ENCODE results near the gene PPP4R2. TPM values are rescaled to one million over a fixed set of nuclear protein-coding genes. Genes with fewer than 3 reads are reported as not detected.
A peak's percentile ranks its signal among the peaks of the same experiment; 100 is the strongest.

PPP4R2 gene, protein sequence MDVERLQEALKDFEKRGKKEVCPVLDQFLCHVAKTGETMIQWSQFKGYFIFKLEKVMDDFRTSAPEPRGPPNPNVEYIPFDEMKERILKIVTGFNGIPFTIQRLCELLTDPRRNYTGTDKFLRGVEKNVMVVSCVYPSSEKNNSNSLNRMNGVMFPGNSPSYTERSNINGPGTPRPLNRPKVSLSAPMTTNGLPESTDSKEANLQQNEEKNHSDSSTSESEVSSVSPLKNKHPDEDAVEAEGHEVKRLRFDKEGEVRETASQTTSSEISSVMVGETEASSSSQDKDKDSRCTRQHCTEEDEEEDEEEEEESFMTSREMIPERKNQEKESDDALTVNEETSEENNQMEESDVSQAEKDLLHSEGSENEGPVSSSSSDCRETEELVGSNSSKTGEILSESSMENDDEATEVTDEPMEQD
- 59.0 TPM for polyA plus RNA-seq (ENCODE audit: insufficient read length)

DNA sequence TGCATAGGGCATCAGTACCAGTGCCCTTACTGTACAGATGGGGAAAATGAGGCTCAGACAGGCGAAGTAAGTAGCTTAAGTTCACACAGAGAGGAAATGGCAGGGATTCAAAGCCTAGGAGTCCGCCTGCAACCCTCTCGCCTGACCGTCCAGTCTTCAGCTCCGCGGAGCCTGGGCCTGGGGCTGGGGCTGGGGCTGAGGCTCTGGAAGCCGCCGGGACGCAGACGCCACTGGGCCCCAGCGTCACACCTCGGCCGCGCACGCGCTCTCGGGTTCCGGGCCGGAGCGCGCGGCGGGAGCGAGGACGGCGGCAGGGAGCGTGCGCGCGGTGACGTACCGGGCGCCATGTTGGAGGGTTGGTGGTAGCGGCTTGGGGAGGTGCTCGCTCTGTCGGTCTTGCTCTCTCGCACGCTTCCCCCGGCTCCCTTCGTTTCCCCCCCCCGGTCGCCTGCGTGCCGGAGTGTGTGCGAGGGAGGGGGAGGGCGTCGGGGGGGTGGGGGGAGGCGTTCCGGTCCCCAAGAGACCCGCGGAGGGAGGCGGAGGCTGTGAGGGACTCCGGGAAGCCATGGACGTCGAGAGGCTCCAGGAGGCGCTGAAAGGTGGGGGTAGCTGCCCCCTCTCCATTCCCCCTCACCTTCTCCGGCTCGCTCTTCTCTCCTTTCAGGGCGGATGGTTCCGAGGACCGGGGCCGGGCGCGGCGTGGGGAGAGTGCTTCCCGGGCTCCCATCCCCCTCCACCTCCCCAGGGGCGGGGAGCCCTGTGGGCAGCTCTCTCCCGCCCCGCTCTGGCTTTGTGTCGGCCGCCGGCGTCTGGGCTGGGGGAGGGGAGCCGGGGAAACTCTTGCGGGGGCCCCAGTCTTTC is at the start of gene PPP4R2:
Gene PPP4R2, plus strand, starts transcription at position 339 of the 861 bp plus-strand sequence. Its CDS starts 227 bp downstream, at position 566.
- peak; percentile 61 for DNase-seq (ENCODE audit: low read depth)

DNA sequence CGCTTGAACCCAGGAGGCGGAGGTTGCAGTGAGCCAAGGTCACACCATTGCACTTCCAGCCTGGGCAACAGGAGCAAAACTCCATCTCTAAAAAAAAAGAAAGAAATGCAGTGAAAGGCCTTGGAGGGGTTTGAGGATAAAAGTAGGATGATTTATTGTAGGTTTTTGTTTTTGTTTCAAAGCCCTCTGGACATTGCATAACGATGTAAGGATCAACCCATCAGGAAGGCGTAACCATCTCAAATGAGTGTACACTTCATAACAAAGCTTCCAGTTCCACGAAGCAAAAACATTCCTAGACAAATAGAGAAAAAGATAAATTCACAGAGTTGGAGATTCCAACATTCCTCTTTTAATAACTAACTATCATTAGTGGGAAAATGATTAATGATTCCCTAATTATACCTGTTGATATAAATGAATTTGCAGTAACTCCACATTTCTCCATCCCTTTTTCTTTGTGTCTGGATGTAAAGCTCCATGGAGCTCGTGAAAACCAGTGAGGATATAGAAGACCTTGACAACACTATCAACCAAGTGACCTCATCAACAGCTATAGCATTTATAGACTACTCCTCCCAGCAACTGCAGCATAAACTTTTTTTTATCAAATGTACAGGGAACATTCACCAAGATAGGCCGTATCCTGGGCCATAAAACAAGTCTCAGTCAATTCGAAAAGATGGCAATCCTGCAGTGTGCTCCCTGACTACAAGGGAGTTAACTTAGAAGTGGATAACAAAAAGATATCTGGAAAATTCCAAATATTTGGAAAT is 48.7 kb upstream of the PPP4R2 start:
- no peak for DNase-seq (ENCODE audit: low read depth)

DNA sequence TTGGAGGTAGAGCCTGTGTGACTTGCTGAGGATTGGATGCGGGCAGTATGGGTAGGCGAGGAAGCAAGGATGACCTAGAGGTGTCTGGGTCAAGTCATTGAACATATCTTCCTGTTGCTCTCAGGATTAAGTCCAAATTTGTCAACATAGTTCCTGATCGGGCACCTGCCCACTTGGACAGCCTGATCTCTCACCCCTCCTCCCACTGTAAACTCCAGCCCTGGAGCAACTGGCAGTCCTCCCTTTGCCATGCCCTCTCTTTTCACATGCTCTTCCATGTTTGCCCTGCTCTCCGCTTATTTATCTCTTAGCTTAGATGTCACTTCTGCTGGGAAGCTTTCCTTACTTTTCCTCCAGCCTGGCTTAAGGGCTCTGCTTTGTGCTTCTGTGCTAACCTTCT is 47.6 kb upstream of the PPP4R2 start:
- DNase-seq (ENCODE audit: low read depth) = no peak

DNA sequence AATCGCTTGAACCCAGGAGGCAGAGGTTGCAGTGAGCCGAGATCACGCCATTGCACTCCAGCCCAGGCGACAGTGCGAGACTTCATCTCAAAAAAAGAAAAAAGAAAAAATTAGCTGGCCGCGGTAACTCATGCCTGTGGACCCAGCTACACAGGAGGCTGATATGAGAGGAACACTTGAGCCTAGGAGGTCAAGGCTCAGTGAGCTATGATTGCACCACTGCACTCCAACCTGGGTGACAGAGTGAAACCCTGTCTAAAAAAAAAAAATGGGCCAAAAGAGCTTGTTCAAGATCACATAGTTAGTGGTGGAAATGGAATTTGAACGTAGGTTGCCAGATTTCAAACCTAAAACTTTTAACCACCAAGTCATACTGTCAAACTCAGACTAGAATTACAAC is 46.2 kb upstream of the PPP4R2 start:
- DNase-seq (ENCODE audit: low read depth) = no peak

DNA sequence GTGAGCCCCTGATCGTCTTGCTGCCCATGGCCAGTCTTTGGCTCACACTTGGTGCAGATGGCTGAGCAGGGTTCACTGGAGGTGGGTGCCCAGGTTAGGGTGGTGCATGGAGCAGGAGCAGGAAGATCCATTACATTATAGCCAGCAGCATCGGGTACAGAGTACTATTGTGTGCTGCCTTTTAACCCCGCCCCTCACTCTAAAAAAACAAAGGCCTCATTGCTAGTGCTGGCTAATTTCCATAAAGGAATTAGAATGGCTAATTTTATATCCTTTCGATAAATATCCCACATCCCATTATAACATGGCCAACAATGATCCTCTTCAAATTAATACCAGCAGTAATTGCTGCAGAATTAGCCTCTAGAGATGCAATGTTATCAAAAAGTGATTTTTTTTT is 45.8 kb upstream of the PPP4R2 start:
- no peak for DNase-seq (ENCODE audit: low read depth)

DNA sequence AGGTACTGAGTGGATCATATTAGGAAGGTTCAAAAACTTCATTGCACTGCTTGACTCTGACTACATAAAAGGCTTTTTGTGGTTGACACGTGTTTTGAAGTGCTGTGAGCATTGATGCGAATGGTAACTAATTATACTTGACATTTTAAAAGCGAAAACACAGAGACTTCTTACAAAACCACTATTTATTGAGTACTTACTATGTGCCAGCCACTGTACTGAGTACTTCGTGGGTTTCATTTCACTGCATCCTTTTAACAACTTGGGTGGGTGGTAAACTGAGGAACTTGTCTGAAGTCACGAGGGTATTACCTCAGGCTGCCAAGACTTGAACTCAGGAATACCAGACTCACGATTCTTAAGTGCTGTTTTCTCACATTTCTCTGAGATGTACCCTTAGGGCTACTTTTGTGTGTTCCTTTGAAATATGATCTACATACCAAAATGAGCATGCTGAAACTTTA is 45.3 kb upstream of the PPP4R2 start:
- no peak for DNase-seq (ENCODE audit: low read depth)

- no peak for DNase-seq (ENCODE audit: low read depth)
Observed at GRCh38 chr3:72953325-72953956, 43.2 kb upstream of the PPP4R2 start.

- DNase-seq (ENCODE audit: low read depth) = no peak
Observed at GRCh38 chr3:72957297-72957696, 39.3 kb upstream of the PPP4R2 start.

DNA sequence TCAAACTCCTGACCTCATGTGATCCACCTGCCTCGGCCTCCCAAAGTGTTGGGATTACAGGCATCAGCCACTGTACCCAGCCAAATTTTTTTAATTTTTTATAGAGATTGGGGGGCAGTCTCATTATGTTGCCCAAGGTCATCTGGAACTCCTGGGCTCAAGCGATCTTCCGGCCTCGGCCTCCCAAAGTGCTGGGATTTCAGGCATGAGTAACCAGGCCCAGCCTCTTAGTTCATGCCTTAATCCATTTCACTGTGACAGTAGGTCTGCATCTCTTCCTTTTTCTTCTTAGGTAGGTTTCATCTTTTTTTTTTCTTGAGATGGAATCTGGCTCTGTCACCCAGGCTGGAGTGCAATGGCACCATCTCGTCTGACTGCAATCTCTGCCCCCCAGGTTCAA is 37.3 kb upstream of the PPP4R2 start:
- DNase-seq (ENCODE audit: low read depth) = no peak

GRCh38 chr3:72960812-72961518 is 35.6 kb upstream of the PPP4R2 start:
- no peak for DNase-seq (ENCODE audit: low read depth)

- DNase-seq (ENCODE audit: low read depth) = no peak
Observed at GRCh38 chr3:72961752-72962151, 34.9 kb upstream of the PPP4R2 start.

DNA sequence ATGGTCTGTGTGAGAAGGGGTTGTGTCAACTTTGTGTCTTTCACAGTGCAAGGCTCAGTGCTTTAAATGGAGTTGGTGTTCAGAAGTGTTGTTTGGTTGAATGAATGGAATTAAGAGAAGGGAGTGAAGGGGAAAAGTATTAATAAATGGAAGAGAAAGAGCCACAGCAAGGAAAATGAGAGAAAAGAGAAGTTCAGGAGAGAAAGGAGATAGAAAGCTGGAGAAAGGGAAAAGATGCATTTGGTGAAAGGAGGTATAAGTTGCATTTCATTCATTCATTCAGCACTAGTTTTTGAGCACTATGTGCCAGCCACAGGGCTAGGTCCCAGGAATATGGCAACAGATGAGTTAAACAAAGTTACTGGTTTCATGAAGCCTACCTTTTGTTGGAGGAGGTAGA is 34.3 kb upstream of the PPP4R2 start:
- DNase-seq (ENCODE audit: low read depth) = no peak

DNA sequence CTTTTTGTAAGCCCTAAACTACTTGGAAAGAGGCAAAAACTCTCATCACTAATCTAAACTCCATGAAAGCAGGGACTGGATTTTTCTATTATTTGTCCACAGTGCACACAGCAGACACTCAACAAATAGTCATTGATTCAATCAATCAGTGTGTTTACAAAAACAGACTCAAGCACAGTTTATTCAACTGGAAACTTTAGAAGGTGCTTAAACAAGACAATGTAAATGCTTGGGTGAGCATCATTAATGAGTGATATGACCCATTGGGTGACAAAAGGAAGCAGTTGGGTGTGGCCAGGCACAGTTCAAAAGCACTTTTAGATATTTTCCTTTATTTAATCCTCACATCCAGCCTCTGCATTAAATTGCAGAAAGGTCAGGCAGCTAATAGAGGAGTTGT is 32.0 kb upstream of the PPP4R2 start:
- no peak for DNase-seq (ENCODE audit: low read depth)

- DNase-seq (ENCODE audit: low read depth) = no peak
Observed at GRCh38 chr3:72968266-72968664, 28.3 kb upstream of the PPP4R2 start.

- no peak for DNase-seq (ENCODE audit: low read depth)
Observed at GRCh38 chr3:72969766-72970165, 26.8 kb upstream of the PPP4R2 start.

GRCh38 chr3:72970942-72971341 is 25.7 kb upstream of the PPP4R2 start:
- no peak for DNase-seq (ENCODE audit: low read depth)

- no peak for DNase-seq (ENCODE audit: low read depth)
Observed at GRCh38 chr3:72972706-72973030, 23.9 kb upstream of the PPP4R2 start.

DNA sequence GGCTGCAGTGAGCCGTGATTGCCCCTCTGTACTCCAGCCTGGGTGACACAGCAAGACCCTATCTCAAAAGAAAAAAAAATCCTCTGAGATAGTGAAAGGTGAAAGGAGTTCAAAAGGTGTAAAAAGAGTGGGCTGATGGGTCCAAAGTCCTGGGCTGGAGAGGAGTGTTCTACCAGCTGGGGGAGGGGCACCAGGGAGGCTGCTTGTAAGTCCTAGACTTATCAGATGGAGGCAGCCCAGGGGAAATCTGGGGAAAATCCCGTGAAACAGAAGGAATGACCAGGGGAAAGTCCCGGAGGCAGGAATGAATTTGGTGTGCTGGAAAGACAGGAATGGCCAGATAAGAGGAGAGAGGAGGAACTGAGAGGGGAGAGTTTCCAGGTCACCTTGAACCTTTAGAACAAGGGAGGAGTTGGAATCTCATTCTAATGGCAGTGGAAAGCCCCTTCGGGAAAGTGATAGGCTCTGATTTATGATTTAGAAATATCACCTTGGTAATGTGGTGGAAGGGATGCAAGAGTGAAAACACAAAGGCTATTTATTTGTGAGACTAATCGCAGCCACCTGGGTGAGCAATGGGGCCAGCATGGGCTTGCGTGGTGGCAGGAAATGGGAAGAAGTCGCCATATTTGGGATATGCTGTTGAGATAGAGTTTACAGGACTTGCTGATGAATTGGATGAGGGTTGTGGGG is 23.4 kb upstream of the PPP4R2 start:
- DNase-seq (ENCODE audit: low read depth) = no peak

GRCh38 chr3:72973786-72974185 is 22.8 kb upstream of the PPP4R2 start:
- no peak for DNase-seq (ENCODE audit: low read depth)

- no peak for DNase-seq (ENCODE audit: low read depth)
Observed at GRCh38 chr3:72974956-72975355, 21.7 kb upstream of the PPP4R2 start.
